ENCODE data around the gene CCDC116.
A peak's percentile ranks its signal among the peaks of the same experiment; 100 is the strongest.

The CCDC116 gene

DNA sequence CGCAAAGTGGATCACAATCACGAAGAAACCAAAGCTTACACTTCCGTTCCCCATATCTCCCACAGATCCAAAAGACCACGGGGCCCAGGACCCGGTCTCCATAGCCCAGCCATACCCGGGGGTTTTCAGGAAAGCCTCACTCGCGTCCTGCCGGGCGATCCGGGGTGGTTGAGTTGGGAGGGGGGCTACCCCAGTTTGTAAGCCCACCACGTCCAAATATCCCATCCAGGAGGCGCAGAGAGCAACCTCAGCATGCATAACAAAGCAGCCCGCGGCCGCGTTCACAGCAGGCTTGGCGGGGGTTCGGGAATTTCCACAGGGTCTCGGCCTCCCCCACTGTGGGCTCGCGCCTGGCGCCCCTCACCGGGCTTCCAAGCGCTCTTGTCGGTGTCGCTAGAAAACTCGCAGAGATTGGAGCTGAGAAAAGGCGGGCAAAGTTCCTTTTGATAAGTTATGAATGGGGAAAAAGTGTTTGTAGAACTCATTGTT, 19.0 kb downstream of the CCDC116 start:
- Histone ChIP-seq H3K27ac (no peak overlapping the region), H3K4me3 (peak overlapping the region; percentile 86)
- no peak for DNase-seq (ENCODE audit: low spot score)
- TF ChIP-seq, protein P1, sequence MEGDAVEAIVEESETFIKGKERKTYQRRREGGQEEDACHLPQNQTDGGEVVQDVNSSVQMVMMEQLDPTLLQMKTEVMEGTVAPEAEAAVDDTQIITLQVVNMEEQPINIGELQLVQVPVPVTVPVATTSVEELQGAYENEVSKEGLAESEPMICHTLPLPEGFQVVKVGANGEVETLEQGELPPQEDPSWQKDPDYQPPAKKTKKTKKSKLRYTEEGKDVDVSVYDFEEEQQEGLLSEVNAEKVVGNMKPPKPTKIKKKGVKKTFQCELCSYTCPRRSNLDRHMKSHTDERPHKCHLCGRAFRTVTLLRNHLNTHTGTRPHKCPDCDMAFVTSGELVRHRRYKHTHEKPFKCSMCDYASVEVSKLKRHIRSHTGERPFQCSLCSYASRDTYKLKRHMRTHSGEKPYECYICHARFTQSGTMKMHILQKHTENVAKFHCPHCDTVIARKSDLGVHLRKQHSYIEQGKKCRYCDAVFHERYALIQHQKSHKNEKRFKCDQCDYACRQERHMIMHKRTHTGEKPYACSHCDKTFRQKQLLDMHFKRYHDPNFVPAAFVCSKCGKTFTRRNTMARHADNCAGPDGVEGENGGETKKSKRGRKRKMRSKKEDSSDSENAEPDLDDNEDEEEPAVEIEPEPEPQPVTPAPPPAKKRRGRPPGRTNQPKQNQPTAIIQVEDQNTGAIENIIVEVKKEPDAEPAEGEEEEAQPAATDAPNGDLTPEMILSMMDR (IDR thresholded peaks at IDR 0.05): no peak

DNA sequence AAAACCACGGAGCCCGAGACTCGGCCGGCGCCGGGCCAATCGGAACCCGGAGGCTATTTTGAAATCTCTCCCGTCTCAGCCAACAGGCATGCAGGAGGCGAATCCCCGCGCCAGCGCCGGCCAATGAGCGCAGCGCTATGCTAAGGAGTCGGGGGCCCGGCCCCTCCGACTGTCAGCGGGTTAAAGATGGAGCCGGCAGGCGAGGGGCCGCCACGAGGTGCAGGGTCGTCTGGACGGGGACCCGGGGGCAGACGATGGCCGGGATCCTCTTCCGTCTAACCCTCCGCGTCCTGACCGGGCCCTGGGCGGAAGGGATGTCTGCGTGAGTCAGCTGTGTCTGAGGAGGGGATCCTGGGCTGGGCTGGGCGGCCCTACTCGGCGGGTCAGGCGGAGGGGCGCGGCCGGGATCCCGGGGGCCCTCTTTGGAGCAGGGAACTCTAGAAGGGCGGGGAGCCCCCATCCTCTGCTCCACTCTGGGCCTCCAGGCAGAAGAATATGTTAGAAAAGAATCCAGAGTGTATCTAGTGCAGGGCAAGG, 19.5 kb downstream of the CCDC116 start:
- peak; percentile 87 for DNase-seq (ENCODE audit: low spot score)
- Histone ChIP-seq H3K27ac (no peak overlapping the region), H3K4me3 (peak overlapping the region; percentile 86)
- TF ChIP-seq, protein P1 (IDR thresholded peaks at IDR 0.05): no peak

DNA sequence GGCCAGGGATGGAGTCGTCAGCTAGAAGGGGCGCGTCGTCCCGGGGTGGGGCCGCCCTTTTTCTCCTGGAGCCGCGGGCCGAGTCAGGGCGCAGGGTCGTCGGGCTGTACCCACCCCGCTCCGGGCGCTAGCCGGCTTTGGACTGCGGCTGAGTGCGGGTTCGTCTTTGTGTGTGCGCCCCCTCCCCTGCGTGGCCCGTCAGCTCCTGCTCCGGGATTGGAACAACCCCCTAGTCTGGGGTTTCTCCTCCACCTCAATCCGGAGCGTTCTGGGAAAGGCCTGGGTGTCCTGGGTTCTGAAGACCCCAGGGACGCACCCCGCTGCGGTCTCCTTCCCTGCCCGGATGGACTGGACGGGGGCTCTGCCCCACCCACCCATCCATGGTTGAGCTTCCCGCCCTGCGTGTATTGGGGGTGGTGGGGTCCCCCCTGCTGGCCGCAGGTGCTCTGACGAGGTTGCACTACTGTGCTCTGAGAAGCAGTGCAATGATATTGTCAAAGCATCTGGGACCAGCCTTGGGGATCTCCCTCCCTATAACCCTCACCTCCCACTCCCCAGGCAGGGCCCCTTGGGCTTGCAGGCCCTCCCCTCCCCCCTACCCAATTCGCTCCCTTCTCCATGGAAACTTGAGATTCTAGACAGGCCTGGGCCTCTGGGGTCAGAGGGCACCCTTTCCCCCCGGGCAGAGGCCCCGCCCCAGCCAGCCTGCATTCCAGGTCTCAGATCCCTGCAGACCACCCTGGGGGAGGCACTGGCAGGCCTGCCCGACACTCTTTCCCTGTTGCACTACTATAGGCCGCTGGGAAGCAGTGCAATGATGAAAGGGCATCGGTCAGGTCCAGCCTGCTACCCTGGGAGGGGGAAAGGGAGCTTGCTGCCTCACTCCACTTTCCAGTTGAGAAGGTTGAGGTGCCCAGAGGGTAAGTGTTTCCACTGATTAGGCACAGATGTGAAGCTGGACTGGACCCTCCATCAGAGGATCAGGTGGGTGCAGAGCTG, 20.3 kb downstream of the CCDC116 start:
- DNase-seq (ENCODE audit: low spot score): no peak
- Histone ChIP-seq H3K4me3 (peak overlapping the region; percentile 86), H3K27ac (no peak overlapping the region)
- TF ChIP-seq, protein P1 (IDR thresholded peaks at IDR 0.05): no peak

DNA sequence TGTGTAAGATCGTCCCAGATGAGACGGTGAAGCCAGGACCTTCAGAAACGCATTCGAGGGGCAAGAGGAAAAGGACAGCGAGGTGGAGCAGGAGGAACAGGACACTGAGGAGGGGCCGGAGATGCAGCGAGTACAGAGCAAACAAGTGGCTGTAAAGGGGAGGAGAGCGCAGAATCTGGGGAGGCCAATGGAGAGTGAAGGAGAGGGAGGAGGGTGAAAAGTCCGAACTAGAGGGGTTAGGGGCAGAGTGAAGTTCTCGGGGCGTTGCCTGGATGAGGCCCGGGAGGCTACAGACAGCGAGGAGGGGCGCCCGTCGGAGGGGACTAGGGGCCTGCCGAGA, 24.4 kb downstream of the CCDC116 start:
- TF ChIP-seq, protein P1 (IDR thresholded peaks at IDR 0.05): no peak
- H3K4me3 ChIP-seq: peak overlapping the region; percentile 80
- no peak for DNase-seq (ENCODE audit: low spot score)
- no peak overlapping the region for H3K27ac ChIP-seq

DNA sequence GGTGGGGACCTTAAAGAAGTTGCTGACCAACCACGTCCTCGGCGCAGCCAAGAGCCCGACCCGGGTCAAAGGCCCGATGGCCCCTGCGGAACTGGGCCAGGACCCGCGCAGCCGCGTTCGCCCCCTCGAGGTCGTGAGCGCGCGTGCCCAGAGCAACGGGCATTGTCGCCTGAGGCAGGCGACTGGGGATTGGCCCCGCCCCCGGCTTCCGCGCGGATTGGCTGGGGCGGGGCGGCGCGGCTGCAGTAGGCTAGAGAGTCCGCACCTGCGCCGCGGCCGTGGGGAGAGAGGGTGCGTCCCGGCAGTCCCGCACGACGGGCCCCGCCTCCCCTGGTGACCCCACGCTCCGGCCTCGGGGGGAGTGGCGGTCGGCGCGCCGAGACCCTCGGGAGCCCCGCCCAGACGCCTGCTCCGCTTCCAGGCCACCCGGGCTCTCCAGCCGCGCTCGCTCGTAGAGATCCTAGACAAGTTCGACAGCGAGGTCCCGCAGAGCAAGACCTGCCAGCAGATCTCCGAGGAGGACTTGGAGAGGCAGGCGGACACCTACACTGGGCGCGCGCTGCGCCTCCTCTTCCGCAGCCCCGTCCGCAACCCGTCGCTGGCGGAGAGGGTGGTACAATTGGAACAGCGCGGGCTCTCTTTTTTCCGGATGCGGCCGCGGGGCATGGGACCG, 24.9 kb downstream of the CCDC116 start:
- TF ChIP-seq, protein P1 (IDR thresholded peaks at IDR 0.05): no peak
- DNase-seq (ENCODE audit: low spot score): no peak
- Histone ChIP-seq H3K27ac (no peak overlapping the region), H3K4me3 (peak overlapping the region; percentile 80)

DNA sequence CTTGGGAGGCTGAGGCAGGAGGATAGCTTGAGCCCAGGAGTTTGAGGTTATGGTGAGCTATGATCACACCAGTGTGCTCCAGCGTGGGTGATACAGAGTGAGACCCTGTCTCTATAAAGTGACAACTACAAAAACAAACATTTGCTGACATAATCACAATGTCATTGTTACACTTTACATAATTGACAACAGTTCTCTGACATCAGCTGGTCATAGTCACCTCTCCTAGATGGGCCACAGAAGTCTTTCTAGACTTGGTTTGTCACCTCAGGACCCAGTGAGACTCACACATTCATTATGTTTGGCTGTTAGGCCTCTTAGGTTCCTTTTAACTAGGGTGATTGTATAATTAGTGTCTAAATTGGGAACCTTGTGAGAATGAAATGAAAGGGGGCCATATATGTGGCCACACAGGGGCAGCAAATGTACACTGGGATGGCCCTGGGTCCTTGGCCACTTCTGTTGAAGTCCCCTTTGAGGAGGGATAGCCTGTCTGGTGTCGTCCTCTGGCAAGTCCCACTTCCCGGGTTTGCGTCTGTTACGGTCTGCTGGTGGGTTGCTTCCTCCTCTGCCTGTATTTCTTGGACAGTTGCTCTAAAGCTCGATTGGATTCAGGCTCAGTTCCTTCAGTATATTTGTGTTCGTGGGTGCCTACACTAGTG, 27.4 kb downstream of the CCDC116 start:
- Histone ChIP-seq H3K4me3 (no peak overlapping the region), H3K27ac (no peak overlapping the region)
- no peak for DNase-seq (ENCODE audit: low spot score)
- TF ChIP-seq, protein P1 (IDR thresholded peaks at IDR 0.05): no peak

Measured in coronary artery (tissue), 2 donors.